HG03457 (cell line): Measurements from ENCODE around the gene LHFPL4.
"Not testable (repeated sequence)": the region's sequence is repeated elsewhere in the genome, so short reads cannot be mapped to it uniquely, and the experiment has no call there.

ENCODE experiments used
- ATAC-seq: cut with Tn5 transposase; IDR thresholded peaks from one replicate; pipeline ENCODE4 v1.9.1; 2021; ENCODE audit warnings: moderate number of reproducible peaks; ENCODE audit not compliant: unreplicated experiment

LHFPL4 gene

GRCh38 chr3:9542182-9542581, 11.4 kb downstream of the LHFPL4 start:
- ATAC-seq, result no peak

GRCh38 chr3:9536212-9536611, 17.4 kb downstream of the LHFPL4 start:
- ATAC-seq, result no peak

- ATAC-seq, result no peak
Observed at GRCh38 chr3:9534429-9534828, 19.2 kb downstream of the LHFPL4 start.

GRCh38 chr3:9525078-9525477, 28.5 kb downstream of the LHFPL4 start:
- ATAC-seq, result no peak

- ATAC-seq, result no peak
Observed at GRCh38 chr3:9514956-9515355, 38.7 kb downstream of the LHFPL4 start.

GRCh38 chr3:9514306-9514705, 39.3 kb downstream of the LHFPL4 start:
- ATAC-seq, result no peak

- no peak for ATAC-seq
Observed at GRCh38 chr3:9512456-9513045, 41.1 kb downstream of the LHFPL4 start.

GRCh38 chr3:9508781-9509180, 44.8 kb downstream of the LHFPL4 start:
- ATAC-seq, result no peak

GRCh38 chr3:9507586-9508578, 45.7 kb downstream of the LHFPL4 start:
- ATAC-seq, result no peak

GRCh38 chr3:9503283-9503682, 50.3 kb downstream of the LHFPL4 start:
- ATAC-seq, result no peak

GRCh38 chr3:9501226-9501625, 52.4 kb downstream of the LHFPL4 start:
- ATAC-seq, result no peak

- no peak for ATAC-seq
Observed at GRCh38 chr3:9500108-9501050, 53.2 kb downstream of the LHFPL4 start.

GRCh38 chr3:9499455-9500107, 54.0 kb downstream of the LHFPL4 start:
- no peak for ATAC-seq

GRCh38 chr3:9498781-9499180, 54.8 kb downstream of the LHFPL4 start:
- no peak for ATAC-seq

GRCh38 chr3:9497821-9498565, 55.6 kb downstream of the LHFPL4 start:
- no peak for ATAC-seq

GRCh38 chr3:9496893-9497292, 56.7 kb downstream of the LHFPL4 start:
- ATAC-seq, result no peak

GRCh38 chr3:9494036-9494435, 59.6 kb downstream of the LHFPL4 start:
- ATAC-seq, result not testable (repeated sequence)

GRCh38 chr3:9491506-9491905, 62.1 kb downstream of the LHFPL4 start:
- ATAC-seq, result no peak

GRCh38 chr3:9485248-9485647, 68.4 kb downstream of the LHFPL4 start:
- ATAC-seq, result no peak

- ATAC-seq, result no peak
Observed at GRCh38 chr3:9480265-9480664, 73.4 kb downstream of the LHFPL4 start.
